Activated T-cell treated with anti-CD3 and anti-CD28 coated beads, Interleukin-2, amount 50 U/mL, for 48 hours (primary cell): ENCODE results near the gene RASIP1.
A peak's percentile ranks its signal among the peaks of the same experiment; 100 is the strongest.

Source experiments
- DNase-seq, 2 experiments: peaks; one replicate each; pipeline ENCODE4 v3.0.0-alpha.2; 2020

The RASIP1 gene

DNA sequence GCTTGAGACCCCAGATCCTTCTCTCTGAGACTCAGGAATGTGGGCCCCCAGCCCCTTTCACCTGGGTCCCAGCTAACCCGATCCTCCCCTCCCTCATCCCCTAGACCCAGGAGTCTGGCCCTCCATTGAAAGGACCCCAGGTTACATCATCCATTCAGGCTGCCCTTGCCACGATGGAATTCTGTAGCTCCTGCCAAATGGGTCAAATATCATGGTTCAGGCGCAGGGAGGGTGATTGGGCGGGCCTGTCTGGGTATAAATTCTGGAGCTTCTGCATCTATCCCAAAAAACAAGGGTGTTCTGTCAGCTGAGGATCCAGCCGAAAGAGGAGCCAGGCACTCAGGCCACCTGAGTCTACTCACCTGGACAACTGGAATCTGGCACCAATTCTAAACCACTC, 15.4 kb upstream of the RASIP1 start:
- no peak for DNase-seq

GRCh38 chr19:48755084-48755641, 14.8 kb upstream of the RASIP1 start, which contains the start of gene FGF21:
TSS of gene FGF21 (plus strand) at chr19:48755524. CDS start at chr19:48756237, 713 bp downstream.
- DNase-seq = no peak

DNA sequence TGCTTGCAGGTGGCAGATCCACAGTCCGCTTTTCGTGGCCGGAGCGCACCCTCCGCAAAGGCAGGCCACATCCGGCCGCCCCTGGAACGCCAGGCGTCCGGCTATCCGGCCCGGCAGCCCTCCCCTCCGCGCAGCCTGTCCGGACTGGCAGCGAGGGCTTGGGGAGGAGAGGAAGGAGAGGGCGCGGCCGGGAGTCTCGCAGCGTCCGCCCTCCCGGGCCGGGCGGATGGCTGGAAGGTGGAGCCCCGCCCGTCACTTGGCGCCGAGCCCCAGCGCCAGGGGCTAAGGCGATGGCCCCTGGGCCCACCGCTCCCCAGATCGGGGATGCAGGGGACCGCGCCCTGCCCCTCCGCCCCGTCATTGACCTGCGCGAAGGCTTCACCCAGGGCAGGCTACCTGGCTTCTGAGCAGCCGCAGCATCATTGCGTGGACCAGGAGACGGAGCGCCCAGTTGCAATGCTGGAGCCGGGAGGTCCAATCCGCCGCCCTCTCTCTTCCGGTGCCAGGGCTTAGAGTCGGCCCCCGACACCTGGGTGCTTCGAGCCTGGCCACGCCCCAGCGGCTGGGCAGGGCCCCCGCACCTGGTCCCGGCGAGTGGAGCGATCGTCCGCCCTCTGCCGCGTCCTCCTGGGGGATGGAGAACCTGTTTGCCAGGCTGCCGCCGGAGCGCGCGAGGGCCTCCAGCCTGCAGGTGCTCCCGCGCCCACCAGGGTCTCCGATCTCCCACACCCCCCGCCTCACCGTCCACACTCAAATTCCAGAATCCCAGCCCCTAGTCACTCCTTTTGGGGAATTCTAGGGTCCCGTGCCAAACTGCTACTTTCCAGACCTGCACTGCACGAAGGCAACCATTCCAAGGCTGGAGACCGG, 12.3 kb upstream of the RASIP1 start, which contains the start of gene FUT1:
TSS of gene FUT1 (minus strand) at position 146 of the 870 bp plus-strand sequence. CDS start 1,360 bp downstream, outside the sequence.
- peak in 1 of 2 experiments; percentile 55 for DNase-seq

DNA sequence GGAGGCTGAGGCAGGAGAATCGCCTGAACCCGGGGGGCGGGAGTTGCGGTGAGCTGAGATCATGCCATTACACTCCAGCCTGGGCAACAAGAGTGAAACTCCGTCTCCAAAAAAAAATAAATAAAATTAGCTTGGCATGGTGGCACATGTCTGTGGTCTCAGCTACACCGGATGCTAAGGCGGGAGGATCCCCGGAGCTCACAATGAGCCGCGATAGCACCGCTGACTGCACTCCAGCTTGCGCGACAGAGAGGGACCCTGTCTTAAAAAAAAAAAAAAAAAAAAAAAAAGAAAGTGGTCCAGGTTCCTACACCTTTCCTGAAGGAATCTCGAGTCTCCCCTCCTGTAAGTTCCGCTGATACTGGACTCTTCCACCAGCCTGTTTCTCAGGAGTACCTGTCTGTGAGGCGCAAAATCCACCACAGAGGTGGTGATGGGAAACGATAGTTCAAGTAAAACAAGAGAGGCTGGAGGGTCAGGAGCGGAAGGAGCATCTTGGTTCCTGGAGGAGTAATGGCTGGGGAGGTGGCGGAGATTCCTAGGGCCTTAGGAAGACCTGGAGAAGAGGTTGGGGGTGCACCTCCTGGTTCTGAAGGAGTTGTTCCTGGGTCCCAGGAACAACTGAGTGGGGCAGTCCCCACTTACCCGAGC, 11.6 kb upstream of the RASIP1 start:
- no peak for DNase-seq

GRCh38 chr19:48750771-48751504, 10.5 kb upstream of the RASIP1 start:
- no peak for DNase-seq

- DNase-seq = no peak
Observed at GRCh38 chr19:48750351-48750750, 9.9 kb upstream of the RASIP1 start.

GRCh38 chr19:48749571-48750198, 9.3 kb upstream of the RASIP1 start:
- no peak for DNase-seq

DNA sequence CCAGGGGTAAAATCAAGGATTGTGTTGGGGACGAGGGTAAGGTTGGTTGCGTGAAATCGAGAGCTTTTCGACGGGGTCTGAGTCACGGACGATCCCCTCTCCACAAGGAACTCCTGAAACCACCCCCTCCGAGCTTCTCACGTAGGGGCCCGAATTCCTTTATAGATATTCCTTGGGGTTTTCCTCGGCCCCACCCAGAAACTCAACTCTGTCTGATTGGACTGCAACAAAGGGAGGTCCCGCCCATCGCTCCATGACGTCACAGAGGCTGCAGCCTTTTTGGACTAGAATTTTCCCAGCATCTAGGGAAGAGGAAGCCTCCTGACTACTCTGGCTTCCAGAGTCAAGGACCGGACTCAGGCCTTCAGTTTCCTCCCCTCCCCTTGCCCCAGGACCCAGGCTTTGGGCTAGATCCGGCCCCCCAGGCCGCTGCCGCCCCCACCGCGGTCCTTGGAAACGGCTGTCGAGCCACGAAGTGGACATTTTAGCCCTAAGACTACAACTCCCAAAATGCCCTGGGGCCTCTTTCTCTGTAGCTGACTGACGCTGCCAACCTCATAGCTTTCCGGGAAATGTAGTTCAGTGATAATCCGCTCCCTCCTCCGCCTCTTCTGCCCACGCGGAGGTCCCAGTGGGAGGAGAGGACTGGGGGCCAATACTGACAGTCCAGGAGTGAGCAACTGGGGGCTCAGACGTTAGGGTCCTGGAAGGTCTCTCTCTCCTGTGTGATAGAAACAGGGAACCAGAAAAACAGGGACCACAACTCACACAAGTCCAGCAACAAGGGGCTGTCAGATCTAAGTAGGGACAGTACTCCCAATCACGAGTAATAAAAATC, 6.5 kb upstream of the RASIP1 start, which contains the start of gene IZUMO1:
TSS of gene IZUMO1 (minus strand) at position 172 of the 838 bp plus-strand sequence. CDS start 1,050 bp downstream, outside the sequence.
- peak; percentile 68 to 74 for DNase-seq

- no peak for DNase-seq
Observed at GRCh38 chr19:48746110-48746509, 5.7 kb upstream of the RASIP1 start.

- DNase-seq = peak; percentile 58 to 66
Observed at GRCh38 chr19:48745208-48745995, 5.0 kb upstream of the RASIP1 start.

DNA sequence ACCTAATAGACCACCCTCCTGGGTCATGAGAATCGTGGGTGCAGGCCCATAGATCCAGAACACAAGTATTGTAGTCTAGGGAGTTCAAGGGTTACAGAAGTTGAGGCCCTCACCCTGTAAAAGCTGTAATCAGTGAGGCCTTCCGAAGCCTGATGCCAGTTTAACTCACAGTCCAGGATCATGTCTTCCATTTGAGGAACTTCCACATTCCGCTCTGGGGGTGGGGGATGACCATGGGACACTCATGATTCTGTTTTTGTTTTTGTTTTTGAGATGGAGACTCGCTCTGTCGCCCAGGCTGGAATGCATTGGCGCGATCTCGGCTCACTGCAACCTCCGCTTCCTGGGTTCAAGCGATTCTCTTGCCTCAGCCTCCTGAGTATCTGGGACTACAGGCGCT, 1.7 kb upstream of the RASIP1 start:
- DNase-seq = no peak

GRCh38 chr19:48741129-48741999, 954 bp upstream of the RASIP1 start:
- DNase-seq = peak; percentile 69 to 75

DNA sequence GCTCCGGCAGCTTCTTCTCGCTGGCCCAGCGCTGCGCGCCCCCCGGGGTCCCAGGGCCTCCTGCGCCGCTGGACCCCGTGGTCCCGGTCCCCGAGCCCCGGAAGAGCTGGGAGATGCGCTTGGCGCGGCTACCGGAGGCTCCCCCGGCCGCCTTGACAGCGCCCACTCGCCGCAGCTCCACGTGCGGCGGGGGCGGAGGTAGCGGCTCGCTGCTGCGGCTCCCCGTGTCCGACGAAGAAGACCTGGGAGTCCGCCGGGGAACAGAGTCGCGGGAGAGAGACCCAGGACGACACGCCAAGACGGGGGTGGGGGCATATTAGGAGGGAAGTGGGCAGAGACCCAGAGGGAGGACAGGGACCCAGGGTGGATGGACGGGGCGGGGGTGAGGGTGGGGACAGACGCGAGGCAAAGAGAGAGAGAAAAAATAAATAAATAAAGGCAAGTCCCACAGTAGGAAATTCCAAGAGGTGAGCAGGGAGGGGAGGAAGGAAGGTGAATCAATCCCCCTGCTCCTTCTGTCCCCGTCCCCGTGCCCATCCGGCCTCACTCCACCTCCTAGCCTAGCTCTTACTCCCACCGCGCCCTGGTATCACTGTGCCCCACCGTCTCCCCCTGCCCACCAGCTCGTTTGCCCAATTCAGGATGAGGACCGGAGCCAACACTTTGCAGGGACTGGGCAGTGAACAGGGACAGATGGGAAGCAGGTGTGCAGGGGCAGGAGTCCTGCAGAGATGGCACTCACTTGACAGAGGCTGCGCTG, 826 bp downstream of the RASIP1 start:
- no peak for DNase-seq

- peak; percentile 96 to 97 for DNase-seq
Observed at GRCh38 chr19:48738557-48739403, 1.6 kb downstream of the RASIP1 start.

DNA sequence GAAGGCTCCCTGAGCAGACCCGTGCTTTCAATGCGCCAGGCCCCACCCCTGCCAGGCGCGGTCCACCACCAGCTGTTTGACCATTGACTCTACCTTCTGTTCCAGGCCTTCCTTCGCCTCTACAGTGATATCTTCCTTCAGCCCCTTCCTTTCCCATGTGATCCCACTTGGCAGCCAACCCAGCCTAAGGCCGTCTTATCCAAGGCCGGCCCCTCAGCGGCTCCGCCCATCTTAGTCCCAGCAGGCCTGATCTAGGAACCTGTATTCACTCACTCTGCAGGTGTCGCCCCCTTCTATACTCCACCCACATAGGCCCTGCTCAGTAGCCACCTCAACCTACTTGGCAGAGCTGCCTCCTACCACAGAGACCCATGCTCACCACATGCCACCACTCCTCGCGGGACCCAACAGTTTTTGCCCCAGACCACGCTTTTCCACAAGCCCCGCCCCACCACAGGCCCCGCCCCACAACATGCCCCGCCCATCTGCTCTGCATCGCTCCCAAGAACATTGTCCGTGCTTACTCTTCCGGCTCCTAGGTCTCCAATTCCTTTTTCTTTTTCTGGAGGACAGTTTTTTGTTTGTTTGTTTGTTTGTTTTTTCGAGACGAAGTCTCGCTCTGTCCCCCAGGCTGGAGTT, 2.9 kb downstream of the RASIP1 start:
- no peak for DNase-seq

GRCh38 chr19:48735031-48735615, 5.3 kb downstream of the RASIP1 start:
- DNase-seq = no peak

- DNase-seq = no peak
Observed at GRCh38 chr19:48734625-48735024, 5.8 kb downstream of the RASIP1 start.
